PC-3 (cell line): ENCODE measurements around the gene NSG2. TPM values are rescaled to one million over a fixed set of nuclear protein-coding genes. Genes with fewer than 3 reads are reported as not detected.

Experiments used
- ATAC-seq: fragments of 200-7000 bp; cut with Tn5 transposase; 2 replicates; pipeline ENCODE4 v1.9.1; 2020; ENCODE audit warnings: mild to moderate bottlenecking, moderate library complexity
- BruUV-seq: library from RNA; stranded (reverse); fragments of 400-500 nt; replicated peaks from 2 replicates; lab custom pipeline; 2021; lab: Mats Ljungman, UMichigan
- CTCF ChIA-PET: fragments of 300-600 bp; sonication (Branson Sonifier 250); formaldehyde crosslinking; loops from one replicate; lab custom pipeline; 2022; ENCODE audit warnings: antibody characterized with exemption; lab: Charles Lee
- POLR2A ChIA-PET: fragments of 300-600 bp; sonication (Branson Sonifier 250); formaldehyde crosslinking; loops from one replicate; lab custom pipeline; 2022; ENCODE audit warnings: antibody characterized with exemption; ENCODE audit not compliant: unreplicated experiment; lab: Charles Lee
- DNase-seq: peaks from one replicate; pipeline ENCODE4 v3.0.0-alpha.2; 2015
- H2AFZ ChIP-seq: fragments of 300-600 bp; sonication (generic); 2 replicates; pipeline ENCODE4 v1.6.0; 2016; ENCODE audit warnings: antibody characterized with exemption, low read length
- H3F3A ChIP-seq: fragments of 300-600 bp; sonication (generic); one replicate; pipeline ENCODE4 v1.6.0; 2017; ENCODE audit warnings: antibody characterized with exemption, low read length, control low read depth, mild to moderate bottlenecking; ENCODE audit not compliant: unreplicated experiment
- H3K27ac ChIP-seq: fragments of 300-600 bp; sonication (generic); 2 replicates; pipeline ENCODE4 v1.5.1; 2016; ENCODE audit warnings: mild to moderate bottlenecking, low read length
- H3K27me3 ChIP-seq: fragments of 300-600 bp; sonication (generic); 2 replicates; pipeline ENCODE4 v1.6.1; 2016; ENCODE audit warnings: low read length, mixed read lengths
- H3K36me3 ChIP-seq: fragments of 300-600 bp; sonication (generic); 2 replicates; pipeline ENCODE4 v1.6.1; 2016; ENCODE audit warnings: low read depth, mixed run types, low read length, mixed read lengths
- H3K4me1 ChIP-seq: fragments of 300-600 bp; sonication (generic); 2 replicates; pipeline ENCODE4 v1.5.1; 2016; ENCODE audit warnings: low read length; ENCODE audit not compliant: insufficient read depth
- H3K4me2 ChIP-seq: fragments of 300-600 bp; sonication (generic); 2 replicates; pipeline ENCODE4 v1.6.0; 2016; ENCODE audit warnings: low read length
- H3K4me3 ChIP-seq: fragments of 300-600 bp; sonication (generic); 2 replicates; pipeline ENCODE4 v1.5.1; 2016; ENCODE audit warnings: mild to moderate bottlenecking, low read length, mixed read lengths
- H3K79me2 ChIP-seq: fragments of 300-600 bp; sonication (generic); 2 replicates; pipeline ENCODE4 v1.6.1; 2017; ENCODE audit warnings: low read length, mixed read lengths
- H3K9ac ChIP-seq: fragments of 300-600 bp; sonication (generic); 2 replicates; pipeline ENCODE4 v1.6.0; 2016; ENCODE audit warnings: mild to moderate bottlenecking, low read length
- H3K9me2 ChIP-seq: fragments of 300-600 bp; sonication (generic); replicated peaks from 2 replicates; pipeline ENCODE4 v1.6.1; 2016; ENCODE audit warnings: mixed run types, low read length, mixed read lengths
- H3K9me3 ChIP-seq: fragments of 300-600 bp; sonication (generic); 2 replicates; pipeline ENCODE4 v1.6.1; 2016; ENCODE audit warnings: low read length, mixed read lengths
- H4K20me1 ChIP-seq: fragments of 300-600 bp; sonication (generic); 2 replicates; pipeline ENCODE4 v1.6.1; 2016; ENCODE audit warnings: low read length, mixed read lengths
- CTCF ChIP-seq: fragments of 300-600 bp; sonication (generic); conservative IDR thresholded peaks from 2 replicates; pipeline ENCODE4 v1.5.1; 2017; ENCODE audit warnings: antibody characterized with exemption, low read depth, mild to moderate bottlenecking, low read length
- EZH2 ChIP-seq: fragments of 300-600 bp; sonication (generic); IDR thresholded peaks from one replicate; pipeline ENCODE4 v1.6.1; 2017; ENCODE audit warnings: antibody characterized with exemption, mild to moderate bottlenecking, low read length; ENCODE audit not compliant: unreplicated experiment
- EZH2phosphoT487 ChIP-seq: fragments of 300-600 bp; sonication (generic); IDR thresholded peaks from 2 replicates; pipeline ENCODE4 v1.6.1; 2018; ENCODE audit warnings: mild to moderate bottlenecking, antibody characterized with exemption, low read length, borderline replicate concordance
- intact Hi-C: fragments of 100-400 bp; cut with micrococcal nuclease; formaldehyde crosslinking; loops from 2 replicates; pipeline ENCODE4 v1.9.0; 2023
- total RNA-seq: library from RNA; depleted of rRNA; stranded (reverse); fragments of >200 nt; gene quantifications from 2 replicates; pipeline ENCODE4 v1.2.3, GENCODE V29; 2014

NSG2 gene
- total RNA-seq, 1 experiment from 2014 or later = 0.07 TPM

GRCh38 chr5:174118823-174119467 lies 73.4 kb downstream of the NSG2 start:
- Histone ChIP-seq H4K20me1 (no peaks in the 10 kb centered on the region), H3K27me3 (peaks cover 78% of the 10 kb centered on the region), H3F3A (no peaks in the 10 kb centered on the region), H3K4me2 (no peak overlapping the region), H3K9ac (no peak overlapping the region), H3K9me3 (no peaks in the 10 kb centered on the region), H3K9me2 (no peaks in the 10 kb centered on the region), H2AFZ (no peak overlapping the region), H3K79me2 (no peaks in the 10 kb centered on the region), H3K4me1 (no peaks in the 10 kb centered on the region), H3K4me3 (no peak overlapping the region), H3K36me3 (no peaks in the 10 kb centered on the region), H3K27ac (no peak overlapping the region)
- DNase-seq (no peak), ATAC-seq (no peak)
- BruUV-seq = no TSS peak
- ChIA-PET POLR2A (no interaction called here), CTCF (no interaction called here)
- intact Hi-C loops = no loop called here
- TF ChIP-seq EZH2phosphoT487 (no peak), EZH2 (no peak), CTCF (no peak)

- no peak for ATAC-seq
- DNase-seq = no peak
- H3K9me2 ChIP-seq = no peaks in the 10 kb centered on the region
- POLR2A ChIA-PET = no interaction called here
- H3K79me2 ChIP-seq = no peaks in the 10 kb centered on the region
- intact Hi-C loops = no loop called here
- H3K27me3 ChIP-seq = peaks cover 81% of the 10 kb centered on the region
- H3K9ac ChIP-seq = no peak overlapping the region
- H3K4me2 ChIP-seq = no peak overlapping the region
- no peaks in the 10 kb centered on the region for H3K4me1 ChIP-seq
- no peak for TF ChIP-seq CTCF
- TF ChIP-seq EZH2phosphoT487 = no peak
- TF ChIP-seq EZH2 = no peak
- H3K4me3 ChIP-seq = no peak overlapping the region
- CTCF ChIA-PET = no interaction called here
- H4K20me1 ChIP-seq = no peaks in the 10 kb centered on the region
- H3K27ac ChIP-seq = no peak overlapping the region
- H2AFZ ChIP-seq = no peak overlapping the region
- no peaks in the 10 kb centered on the region for H3K9me3 ChIP-seq
- no TSS peak for BruUV-seq
- no peaks in the 10 kb centered on the region for H3K36me3 ChIP-seq
- no peaks in the 10 kb centered on the region for H3F3A ChIP-seq
These were observed 74.0 kb downstream of the NSG2 start for GRCh38 chr5:174119468-174119881.

GRCh38 chr5:174120401-174121005 lies 75.0 kb downstream of the NSG2 start:
- no peak overlapping the region for H3K9ac ChIP-seq
- H2AFZ ChIP-seq = no peak overlapping the region
- intact Hi-C loops = no loop called here
- ChIA-PET POLR2A (no interaction called here), CTCF (no interaction called here)
- no peaks in the 10 kb centered on the region for H3K9me3 ChIP-seq
- peaks cover 80% of the 10 kb centered on the region for H3K27me3 ChIP-seq
- H3F3A ChIP-seq = no peaks in the 10 kb centered on the region
- no peaks in the 10 kb centered on the region for H3K9me2 ChIP-seq
- H3K27ac ChIP-seq = no peak overlapping the region
- H3K4me2 ChIP-seq = no peak overlapping the region
- no peak for TF ChIP-seq EZH2
- no peak for TF ChIP-seq EZH2phosphoT487
- TF ChIP-seq CTCF = no peak
- BruUV-seq = no TSS peak
- no peak for DNase-seq
- no peaks in the 10 kb centered on the region for H3K79me2 ChIP-seq
- H3K4me1 ChIP-seq = no peaks in the 10 kb centered on the region
- H4K20me1 ChIP-seq = no peaks in the 10 kb centered on the region
- no peaks in the 10 kb centered on the region for H3K36me3 ChIP-seq
- H3K4me3 ChIP-seq = no peak overlapping the region
- ATAC-seq = no peak
